Body of pancreas (tissue), 4 donors: ENCODE results near the gene FLAD1. TPM values are rescaled to one million over a fixed set of nuclear protein-coding genes. Genes with fewer than 3 reads are reported as not detected.
A peak's percentile ranks its signal among the peaks of the same experiment; 100 is the strongest.

Source experiments
- ATAC-seq: fragments of 150-250 bp; one replicate; pipeline ENCODE4 v1.9.1; 2016
- DNase-seq, 4 donors: peaks; one replicate each; pipeline ENCODE4 v3.0.0-alpha.2; 2019
- H3K27ac ChIP-seq, 4 donors: fragments of 200-600 bp; sonication (generic); 1 replicate in 3 of 4; 2 replicates in 1 of 4; pipeline versions ENCODE4 v1.5.1 to v1.6.1; 2016 to 2019; ENCODE audit warnings: mild to moderate bottlenecking in 1 of 4, mixed read lengths in 1 of 4, moderate library complexity in 1 of 4
- H3K27me3 ChIP-seq, 2 donors: fragments of 200-600 bp; sonication (generic); one replicate each; pipeline ENCODE4 v1.6.0; 2016; ENCODE audit warnings: mild to moderate bottlenecking in 1 of 2
- H3K36me3 ChIP-seq, 2 donors: fragments of 200-600 bp; sonication (generic); replicated peaks in 1 of 2; 2 replicates each; pipeline ENCODE4 v1.5.1; 2016; ENCODE audit warnings: low read depth in 2 of 2; ENCODE audit not compliant: insufficient read depth in 1 of 2
- H3K4me1 ChIP-seq: fragments of 200-600 bp; sonication (generic); one replicate; pipeline ENCODE4 v1.6.0; 2016
- H3K4me3 ChIP-seq, 2 donors: fragments of 200-600 bp; sonication (generic); 1 replicate in 1 of 2; 2 replicates in 1 of 2; pipeline ENCODE4 v1.5.1; 2016 to 2019
- H3K9me3 ChIP-seq, 3 donors: fragments of 200-600 bp; sonication (generic); 1 replicate in 2 of 3; 2 replicates in 1 of 3; pipeline ENCODE4 v1.5.1; 2016
- POLR2A ChIP-seq, 3 donors: fragments of 450-650 bp; IDR thresholded peaks; one replicate each; pipeline ENCODE4 v1.6.1; 2016; ENCODE audit warnings: antibody characterized with exemption in 3 of 3, mild to moderate bottlenecking in 2 of 3
- WGBS, 2 donors: methylation state at CpG; one replicate each; pipeline ENCODE4 v1.1.5; 2017; 5-methylcytosine and 5-hydroxymethylcytosine counted together
- intact Hi-C: fragments of 100-400 bp; cut with DNase I; formaldehyde crosslinking; loops from one replicate; pipeline ENCODE4 v1.15.1; 2023
- total RNA-seq, 2 donors: library from RNA; depleted of rRNA; stranded (reverse); fragments of >200 nt; gene quantifications; one replicate each; pipeline ENCODE4 v1.1.0, GENCODE V29; 2016
- TF ChIP-seq, protein P1 (sequence below), 7 experiments: fragments of 450-650 bp in 4 of 7; fragments of 200-600 bp in 3 of 7; sonication (generic) in 3 of 7; IDR thresholded peaks; one replicate each; pipeline ENCODE4 v1.5.1; 2016 to 2019; ENCODE audit warnings: antibody characterized with exemption in 7 of 7

FLAD1 gene
- total RNA-seq, 2 donors from 2014 or later, result 10.1 to 51.4 TPM

DNA sequence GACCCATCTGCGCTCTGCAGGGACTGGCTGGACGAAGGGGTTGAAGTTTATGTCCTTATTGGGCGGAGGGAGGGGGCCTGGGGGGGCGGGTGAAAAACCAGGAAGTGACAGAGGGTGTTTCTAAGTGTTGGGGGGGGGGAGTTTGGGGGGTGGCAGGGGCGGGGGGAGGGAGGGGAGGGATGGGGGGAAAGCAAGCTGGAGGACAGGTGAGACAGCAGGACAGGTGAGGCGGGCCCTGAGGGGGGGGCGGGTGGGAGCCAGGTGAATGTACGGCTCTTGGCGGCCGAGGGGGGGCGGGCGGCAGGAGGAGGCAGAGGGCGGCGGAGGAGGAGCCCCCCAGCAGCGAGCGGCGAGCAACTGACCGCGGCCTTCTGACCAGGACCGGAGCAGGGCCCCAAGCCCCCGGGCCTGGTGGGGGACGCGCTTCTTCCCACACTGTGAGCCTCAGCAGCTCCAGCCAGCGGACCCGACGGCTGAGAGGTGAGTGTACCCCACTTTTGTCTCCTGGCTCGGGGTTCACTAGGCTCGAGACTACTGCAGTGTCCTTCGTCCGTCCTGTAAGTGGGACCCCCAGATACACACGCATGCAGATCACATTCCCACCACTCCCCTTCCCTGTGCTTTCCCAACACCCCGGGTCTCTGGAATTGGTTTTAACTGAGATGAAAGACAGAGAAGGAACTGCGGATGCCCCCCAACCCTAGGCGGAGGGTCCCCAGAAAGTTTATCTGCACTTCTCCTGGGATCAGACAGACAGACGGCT, 19.5 kb downstream of the FLAD1 start, which contains the start of gene ZBTB7B:
TSS of gene ZBTB7B (plus strand) at position 339 of the 763 bp plus-strand sequence. CDS start 11,859 bp downstream, outside the sequence.
- no peaks in the 10 kb centered on the region for H3K9me3 ChIP-seq
- H3K4me3 ChIP-seq, result peak within 1 kb of the TSS; percentile 70 to 80
- DNase-seq (peak; percentile 70 to 73 (median 72)), ATAC-seq (peak; percentile 25)
- no peaks in the 10 kb centered on the region for H3K36me3 ChIP-seq
- 0% methylated on average over 9 to 28 of the region's 35 CpGs for WGBS, 2 donors
- peaks cover 54% of the 10 kb centered on the region for H3K4me1 ChIP-seq
- peak within 1 kb of the TSS; percentile 90 to 100 (median 100) for H3K27ac ChIP-seq
- H3K27me3 ChIP-seq, result no peaks in the 10 kb centered on the region
- intact Hi-C loops, result no loop called here
- TF ChIP-seq, protein P1, sequence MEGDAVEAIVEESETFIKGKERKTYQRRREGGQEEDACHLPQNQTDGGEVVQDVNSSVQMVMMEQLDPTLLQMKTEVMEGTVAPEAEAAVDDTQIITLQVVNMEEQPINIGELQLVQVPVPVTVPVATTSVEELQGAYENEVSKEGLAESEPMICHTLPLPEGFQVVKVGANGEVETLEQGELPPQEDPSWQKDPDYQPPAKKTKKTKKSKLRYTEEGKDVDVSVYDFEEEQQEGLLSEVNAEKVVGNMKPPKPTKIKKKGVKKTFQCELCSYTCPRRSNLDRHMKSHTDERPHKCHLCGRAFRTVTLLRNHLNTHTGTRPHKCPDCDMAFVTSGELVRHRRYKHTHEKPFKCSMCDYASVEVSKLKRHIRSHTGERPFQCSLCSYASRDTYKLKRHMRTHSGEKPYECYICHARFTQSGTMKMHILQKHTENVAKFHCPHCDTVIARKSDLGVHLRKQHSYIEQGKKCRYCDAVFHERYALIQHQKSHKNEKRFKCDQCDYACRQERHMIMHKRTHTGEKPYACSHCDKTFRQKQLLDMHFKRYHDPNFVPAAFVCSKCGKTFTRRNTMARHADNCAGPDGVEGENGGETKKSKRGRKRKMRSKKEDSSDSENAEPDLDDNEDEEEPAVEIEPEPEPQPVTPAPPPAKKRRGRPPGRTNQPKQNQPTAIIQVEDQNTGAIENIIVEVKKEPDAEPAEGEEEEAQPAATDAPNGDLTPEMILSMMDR (IDR thresholded peaks at IDR 0.05), result peak in 1 of 7 experiments; percentile 5
- peak; percentile 12 to 53 (median 33) for TF ChIP-seq POLR2A (IDR thresholded peaks at IDR 0.05)

DNA sequence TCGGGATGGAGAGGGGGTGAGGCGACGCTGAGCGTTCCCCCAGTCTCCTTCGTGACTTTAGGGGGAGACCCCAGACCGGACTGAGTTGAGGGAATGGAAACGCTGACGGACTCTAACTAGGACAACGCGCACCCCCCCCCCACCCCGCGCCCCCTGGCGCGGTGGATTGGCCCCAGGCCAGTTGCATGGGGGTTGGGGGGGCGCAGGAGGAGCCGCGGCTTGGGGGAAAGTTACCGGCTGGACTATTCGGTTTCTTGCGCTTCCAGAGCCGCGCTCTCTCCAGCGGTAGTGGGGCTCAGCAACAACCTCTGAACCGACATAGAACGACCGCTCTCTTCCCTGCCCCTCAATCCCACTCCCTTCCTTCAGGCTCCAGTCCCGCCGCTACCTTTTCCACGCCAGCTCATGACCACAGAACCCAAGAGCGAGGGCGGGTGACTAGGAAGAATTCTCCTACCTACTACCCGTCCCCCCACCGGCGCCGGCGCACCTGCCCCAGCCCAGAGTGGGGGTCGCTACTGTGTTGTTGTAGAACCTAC, 20.2 kb downstream of the FLAD1 start:
- 0 to 2% methylated on average over 19 to 37 of the region's 37 CpGs for WGBS, 2 donors
- H3K4me3 ChIP-seq, result peak overlapping the region; percentile 70 to 80
- intact Hi-C loops, result no loop called here
- DNase-seq (peak; percentile 50 to 57 (median 54)), ATAC-seq (no peak)
- no peaks in the 10 kb centered on the region for H3K36me3 ChIP-seq
- no peaks in the 10 kb centered on the region for H3K9me3 ChIP-seq
- TF ChIP-seq, protein P1 (IDR thresholded peaks at IDR 0.05), result no peak
- TF ChIP-seq POLR2A (IDR thresholded peaks at IDR 0.05), result peak in 2 of 3 donors; percentile 44 to 45
- H3K27me3 ChIP-seq, result no peaks in the 10 kb centered on the region
- peak overlapping the region; percentile 90 to 100 (median 98) for H3K27ac ChIP-seq
- H3K4me1 ChIP-seq, result peaks cover 60% of the 10 kb centered on the region

DNA sequence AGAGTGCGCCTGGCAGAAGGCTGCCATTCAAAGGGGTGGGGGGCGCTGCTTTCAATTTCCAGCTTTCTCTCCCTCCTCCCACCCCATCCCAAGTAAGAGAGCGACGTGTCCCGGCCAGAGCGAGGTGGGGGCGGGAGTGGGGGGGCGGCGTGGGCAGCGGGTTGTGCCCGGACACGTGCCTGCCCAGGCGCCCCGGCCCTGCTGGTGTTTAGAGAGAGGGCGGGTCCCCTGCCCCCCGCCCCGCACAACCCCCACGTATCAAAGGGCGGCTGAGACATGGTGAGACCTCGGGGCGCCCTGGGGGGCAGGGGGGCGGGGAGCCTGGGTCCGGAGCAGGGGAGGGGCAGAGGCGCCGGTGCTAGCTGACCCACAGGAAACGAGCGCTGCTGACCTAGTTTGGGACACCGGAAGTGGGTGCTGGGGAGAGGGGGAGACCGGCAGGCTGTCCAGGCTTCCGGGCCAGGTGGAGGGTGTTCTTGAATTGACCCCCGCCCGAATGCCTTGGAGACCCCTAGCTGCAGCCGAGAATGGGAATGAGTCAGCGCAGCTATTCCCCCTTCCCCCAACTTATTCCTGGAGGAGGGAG, 20.7 kb downstream of the FLAD1 start:
- DNase-seq (peak; percentile 64 to 80 (median 76)), ATAC-seq (no peak)
- intact Hi-C loops, result no loop called here
- peak in 2 of 3 donors; percentile 5 to 16 for TF ChIP-seq POLR2A (IDR thresholded peaks at IDR 0.05)
- TF ChIP-seq, protein P1 (IDR thresholded peaks at IDR 0.05), result no peak
- 0 to 1% methylated on average over 1 to 34 of the region's 34 CpGs for WGBS, 2 donors
- Histone ChIP-seq H3K9me3 (no peaks in the 10 kb centered on the region), H3K4me3 (peak overlapping the region; percentile 70 to 80), H3K36me3 (no peaks in the 10 kb centered on the region), H3K4me1 (peaks cover 64% of the 10 kb centered on the region), H3K27ac (peak overlapping the region; percentile 90 to 100 (median 98)), H3K27me3 (no peaks in the 10 kb centered on the region)

DNA sequence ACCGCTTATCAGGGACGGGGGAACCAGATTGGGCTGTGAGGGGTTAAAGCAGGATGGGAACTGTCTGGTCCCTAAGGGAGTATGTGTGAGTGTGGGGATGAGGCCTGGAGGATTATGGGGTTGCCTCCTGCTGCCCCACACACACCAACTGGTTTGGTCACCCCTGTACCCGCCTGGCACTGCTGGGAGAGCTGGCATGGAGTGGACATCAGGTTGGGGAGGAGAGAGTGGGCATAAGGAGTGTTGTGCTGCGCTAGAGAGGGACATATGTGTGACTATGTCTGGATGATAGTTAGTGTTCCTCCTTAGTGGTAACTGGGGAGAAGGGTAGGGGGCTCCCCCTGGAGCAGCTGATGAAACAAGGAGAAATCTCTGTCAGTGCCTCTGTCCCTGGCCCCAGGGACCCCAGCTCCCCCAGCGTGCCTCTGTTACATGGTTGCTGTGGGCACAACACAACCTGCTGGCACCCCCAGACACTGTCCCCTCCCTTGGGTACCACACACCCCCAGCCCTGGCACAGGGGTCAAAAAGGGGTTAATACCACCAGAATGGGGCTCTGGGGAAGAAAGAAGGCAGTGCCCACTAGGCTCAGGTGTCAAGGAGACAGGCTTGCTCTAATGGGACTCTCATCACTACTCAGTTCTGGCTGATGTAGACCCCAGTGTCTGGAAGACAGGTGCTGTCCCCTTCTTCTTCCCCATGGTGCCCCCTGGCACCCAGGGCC, 21.4 kb downstream of the FLAD1 start:
- no peak for DNase-seq
- WGBS, 2 donors, result 16 to 18% methylated on average over 4 to 5 of the region's 5 CpGs

More for the DNA sequence above, 21.4 kb downstream of the FLAD1 start:
- intact Hi-C loops, result no loop called here
- Histone ChIP-seq H3K4me1 (peaks cover 62% of the 10 kb centered on the region), H3K27me3 (no peaks in the 10 kb centered on the region), H3K9me3 (no peaks in the 10 kb centered on the region), H3K36me3 (no peaks in the 10 kb centered on the region), H3K27ac (peak overlapping the region; percentile 90 to 100 (median 98)), H3K4me3 (peak overlapping the region; percentile 70 to 80)
- ATAC-seq, result no peak
- TF ChIP-seq, protein P1 (IDR thresholded peaks at IDR 0.05), result no peak
- TF ChIP-seq POLR2A (IDR thresholded peaks at IDR 0.05), result no peak
